A549 (cell line): ENCODE data around the gene SDF2. TPM values are rescaled to one million over a fixed set of nuclear protein-coding genes. Genes with fewer than 3 reads are reported as not detected.

Experiments used
- ATAC-seq, 2 experiments: fragments of 200-7000 bp in 1 of 2; fragments of >200 bp in 1 of 2; cut with Nextera tagmentation in 1 of 2; cut with Tn5 transposase in 1 of 2; 3 replicates each; pipeline versions ENCODE4 v1.8.0 to v1.9.1; 2018 to 2020; ENCODE audit warnings: mild to moderate bottlenecking in 1 of 2, moderate library complexity in 1 of 2
- CTCF ChIA-PET: fragments of 300-600 bp; sonication (Branson Sonifier 250); formaldehyde crosslinking; extraction: SDS; loops from one replicate; lab custom pipeline; 2021; ENCODE audit warnings: antibody characterized with exemption, inconsistent platforms; lab: Yijun Ruan, JAX
- POLR2A ChIA-PET: fragments of 350-600 bp; formaldehyde crosslinking; extraction: SDS; loops from one replicate; lab custom pipeline; 2021; ENCODE audit warnings: antibody characterized with exemption, inconsistent platforms; lab: Yijun Ruan, JAX
- DNase-seq, 2 experiments: peaks; one replicate each; pipeline versions ENCODE4 v3.0.0 to v3.0.0-alpha.2; 2011 to 2016; ENCODE audit warnings: low read depth in 1 of 2, low spot score in 1 of 2
- FAIRE-seq: peaks from 2 replicates; lab custom pipeline; 2011; peaks lifted over from hg19 to GRCh38; lab: Jason Lieb, UNC
- H3K27ac ChIP-seq, 2 experiments: fragments of >200 bp; sonication (Bioruptor Twin); formaldehyde crosslinking; 3 replicates each; pipeline ENCODE4 v1.5.1; 2016 to 2017
- H3K4me1 ChIP-seq: fragments of >200 bp; sonication (Bioruptor Twin); formaldehyde crosslinking; 3 replicates; pipeline ENCODE4 v1.6.1; 2016
- H3K4me2 ChIP-seq: fragments of >200 bp; sonication (Bioruptor Twin); formaldehyde crosslinking; 3 replicates; pipeline ENCODE4 v1.6.1; 2016
- H3K4me3 ChIP-seq: fragments of >200 bp; sonication (Bioruptor Twin); formaldehyde crosslinking; 3 replicates; pipeline ENCODE4 v1.5.1; 2016
- H3K9me3 ChIP-seq: fragments of >200 bp; sonication (Bioruptor Twin); formaldehyde crosslinking; 3 replicates; pipeline ENCODE4 v1.6.1; 2016
- BCL3 ChIP-seq: fragments of >200 bp; sonication (Bioruptor Twin); formaldehyde crosslinking; IDR thresholded peaks from 3 replicates; pipeline ENCODE4 v1.6.1; 2016
- BHLHE40 ChIP-seq: IDR thresholded peaks from 2 replicates; pipeline ENCODE4 v1.6.1; 2012; ENCODE audit warnings: low read depth, low read length, inconsistent platforms
- CBX2 ChIP-seq: fragments of 200-600 bp; sonication (generic); IDR thresholded peaks from 2 replicates; pipeline ENCODE4 v1.6.1; 2016; ENCODE audit warnings: low read depth, mild to moderate bottlenecking, borderline replicate concordance
- CBX8 ChIP-seq: fragments of 200-600 bp; sonication (generic); IDR thresholded peaks from 2 replicates; pipeline ENCODE4 v1.6.1; 2016
- CTCF ChIP-seq: fragments of >200 bp; sonication (Bioruptor Twin); formaldehyde crosslinking; IDR thresholded peaks from 3 replicates; pipeline ENCODE4 v1.5.1; 2016
- E2F6 ChIP-seq: IDR thresholded peaks from 2 replicates; pipeline ENCODE4 v1.6.1; 2012; ENCODE audit warnings: low read depth, borderline replicate concordance
- EHF ChIP-seq: fragments of 250-450 bp; sonication (Bioruptor Pico); IDR thresholded peaks from 2 replicates; pipeline ENCODE4 v1.5.0; 2020; ENCODE audit warnings: mild to moderate bottlenecking
- EP300 ChIP-seq, 2 experiments: fragments of >200 bp; sonication (Bioruptor Twin); formaldehyde crosslinking; IDR thresholded peaks; 2 replicates in 1 of 2; 3 replicates in 1 of 2; pipeline ENCODE4 v1.6.1; 2016 to 2017
- ESRRA ChIP-seq: fragments of 150-350 bp; IDR thresholded peaks from 2 replicates; pipeline ENCODE4 v1.6.1; 2014; ENCODE audit warnings: mild to moderate bottlenecking, low read length, borderline replicate concordance
- FOSB ChIP-seq: fragments of 250-450 bp; sonication (Bioruptor Pico); IDR thresholded peaks from 2 replicates; pipeline ENCODE4 v1.5.0; 2020; ENCODE audit warnings: mild to moderate bottlenecking, moderate library complexity
- HDAC2 ChIP-seq: fragments of 200-600 bp; sonication (generic); IDR thresholded peaks from 2 replicates; pipeline ENCODE4 v1.6.1; 2016
- JUN ChIP-seq, 2 experiments: fragments of >200 bp; sonication (Bioruptor Twin); formaldehyde crosslinking; IDR thresholded peaks; 2 replicates in 1 of 2; 3 replicates in 1 of 2; pipeline ENCODE4 v1.6.1; 2016 to 2017
- JUNB ChIP-seq: fragments of >200 bp; sonication (Bioruptor Twin); formaldehyde crosslinking; IDR thresholded peaks from 2 replicates; pipeline ENCODE4 v1.6.1; 2016
- KDM1A ChIP-seq: fragments of 200-600 bp; sonication (generic); IDR thresholded peaks from 2 replicates; pipeline ENCODE4 v1.6.1; 2016; ENCODE audit warnings: low read depth, mild to moderate bottlenecking
- KDM5A ChIP-seq: fragments of 200-600 bp; sonication (generic); IDR thresholded peaks from 2 replicates; pipeline ENCODE4 v1.6.1; 2016; ENCODE audit warnings: antibody characterized with exemption, mild to moderate bottlenecking
- MAFK ChIP-seq: fragments of 450-650 bp; IDR thresholded peaks from 2 replicates; pipeline ENCODE4 v1.6.1; 2014; ENCODE audit not compliant: partially characterized antibody
- MYC ChIP-seq: IDR thresholded peaks from 2 replicates; pipeline ENCODE4 v1.6.1; 2012; ENCODE audit warnings: mild to moderate bottlenecking, inconsistent platforms, low read length, improper control_type of control experiment, borderline replicate concordance
- PBX3 ChIP-seq: IDR thresholded peaks from 2 replicates; pipeline ENCODE4 v1.6.1; 2012
- RARB ChIP-seq: fragments of 250-450 bp; sonication (Bioruptor Pico); IDR thresholded peaks from 2 replicates; pipeline ENCODE4 v1.8.0; 2021; ENCODE audit warnings: mild to moderate bottlenecking, moderate library complexity
- RFX5 ChIP-seq: fragments of 450-650 bp; IDR thresholded peaks from 2 replicates; pipeline ENCODE4 v1.7.1; 2014; ENCODE audit warnings: antibody characterized with exemption, mild to moderate bottlenecking, moderate library complexity
- RNF2 ChIP-seq: fragments of 200-600 bp; sonication (generic); IDR thresholded peaks from 2 replicates; pipeline ENCODE4 v1.6.1; 2016; ENCODE audit warnings: low read depth, mild to moderate bottlenecking, antibody characterized with exemption, moderate library complexity, borderline replicate concordance
- USF2 ChIP-seq: fragments of 450-650 bp; IDR thresholded peaks from 2 replicates; pipeline ENCODE4 v1.6.1; 2014; ENCODE audit warnings: antibody characterized with exemption
- WGBS: methylation state at CpG from one replicate; pipeline ENCODE4 v1.1.6; 2017; ENCODE audit errors: missing lambda C conversion rate; 5-methylcytosine and 5-hydroxymethylcytosine counted together
- polyA plus RNA-seq, 4 experiments: library from polyadenylated mRNA; depleted of rRNA in 3 of 4; stranded (reverse); fragments of >200 nt; fragmentation: RNase III in 1 of 4; extraction: RNeasy Plus Mini Kit Qiagen cat#74134 plus additional on column Dnase treatment in 1 of 4; gene quantifications; 2 replicates in 3 of 4; 3 replicates in 1 of 4; pipeline ENCODE4 v1.2.3, GENCODE V29; 2011 to 2017

SDF2 gene
- polyA plus RNA-seq, 2 of the 4 experiments (the other 2 are of a cell fraction) = 87.9 to 93.8 TPM

- H3K4me3 ChIP-seq = no peak overlapping the region
- no peak overlapping the region for H3K4me2 ChIP-seq
- DNase-seq (no peak), ATAC-seq (no peak), FAIRE-seq (no peak)
- peaks cover 24% of the 10 kb centered on the region for H3K4me1 ChIP-seq
- no peaks in the 10 kb centered on the region for H3K9me3 ChIP-seq
- CTCF ChIA-PET = interaction anchor here (0.9 to 31.4 kb wide), 6 partner anchors 6 to 415 kb away, joined by 3 to 335 read pairs (median 5); partner anchors contain the start of gene PROCA1
- TF ChIP-seq BCL3 (no peak), E2F6 (no peak), KDM1A (no peak), JUN (IDR thresholded peaks at IDR 0.05) (no peak), ESRRA (no peak), KDM5A (no peak), CTCF (no peak), EP300 (IDR thresholded peaks at IDR 0.05) (no peak), PBX3 (no peak), EHF (CRISPR knock-in tag) (no peak), CBX8 (no peak), JUNB (no peak), CBX2 (no peak), BHLHE40 (no peak), RNF2 (no peak), MYC (no peak)
- POLR2A ChIA-PET = interaction anchor here (1.5 to 2.3 kb wide), 2 partner anchors 9 to 17 kb away, joined by 7 to 15 read pairs; partner anchors contain the start of genes PROCA1 and RPL23A
- 82% methylated on average over 10 of the region's 10 CpGs for WGBS
- no peak overlapping the region for H3K27ac ChIP-seq
These were observed 40.5 kb upstream of the SDF2 start for GRCh38 chr17:28702026-28702751.

- FAIRE-seq (no peak), DNase-seq (no peak), ATAC-seq (no peak)
- H3K4me2 ChIP-seq = no peak overlapping the region
- TF ChIP-seq RARB (CRISPR knock-in tag) (no peak), HDAC2 (no peak), FOSB (CRISPR knock-in tag) (no peak), USF2 (no peak), RFX5 (no peak), MAFK (no peak)
- H3K27ac ChIP-seq = no peak overlapping the region
- POLR2A ChIA-PET = interaction anchor here (0.7 to 2.3 kb wide), 2 partner anchors 9 to 11 kb away, joined by 3 to 15 read pairs; partner anchors contain the start of gene PROCA1
- H3K4me1 ChIP-seq = peaks cover 35% of the 10 kb centered on the region
- H3K4me3 ChIP-seq = no peak overlapping the region
- CTCF ChIA-PET = interaction anchor here (17.6 to 31.4 kb wide), 2 partner anchors 8 to 11 kb away, joined by 335 read pairs; partner anchors contain the start of gene PROCA1
- no peaks in the 10 kb centered on the region for H3K9me3 ChIP-seq
- WGBS = 90% methylated on average over 9 of the region's 10 CpGs
These were observed 39.3 kb upstream of the SDF2 start for GRCh38 chr17:28700830-28701492.
